Left lobe of liver (tissue), 2 donors: ENCODE data around the gene DCUN1D3. TPM values are rescaled to one million over a fixed set of nuclear protein-coding genes. Genes with fewer than 3 reads are reported as not detected.
"Not testable (repeated sequence)": the region's sequence is repeated elsewhere in the genome, so short reads cannot be mapped to it uniquely, and the experiment has no call there.

Experiments used
- ATAC-seq: fragments of 200-7000 bp; cut with Tn5 transposase; one replicate; pipeline ENCODE4 v1.9.1; 2020; ENCODE audit warnings: mild to moderate bottlenecking, moderate library complexity
- DNase-seq: peaks from one replicate; pipeline ENCODE4 v3.0.0-alpha.2; 2020; ENCODE audit warnings: low spot score
- total RNA-seq: library from RNA; stranded (reverse); gene quantifications from one replicate; pipeline ENCODE4 v1.2.1, GENCODE V29; 2021
- donor health status: DM: no; HTN: no; CAD: no; lungs with moderate emphysema.
- donor health status: DM: no; HTN: yes; CAD: no.

Gene DCUN1D3
- total RNA-seq, 1 donor from 2014 or later, result 15.0 TPM

DNA sequence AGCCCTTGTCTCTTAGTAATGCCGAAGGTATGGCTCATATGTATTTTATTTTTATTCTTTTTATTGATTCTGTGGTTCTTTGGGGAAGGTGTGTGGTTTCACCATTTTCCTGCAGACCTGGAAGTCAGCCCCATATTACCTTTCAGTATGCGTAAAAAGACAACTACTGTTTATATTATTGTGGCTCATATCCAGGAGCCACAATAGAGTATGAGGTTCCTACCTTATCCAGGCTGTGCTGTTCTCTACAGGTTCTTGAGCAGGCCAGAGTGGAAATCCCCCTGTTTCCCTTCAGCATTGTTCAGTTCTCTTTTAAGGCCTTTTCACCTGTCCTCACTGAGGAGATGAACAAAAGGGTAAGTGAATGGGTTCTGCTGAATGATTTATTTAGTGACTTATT is 60.7 kb downstream of the DCUN1D3 start:
- no peak for DNase-seq
- no peak for ATAC-seq

DNA sequence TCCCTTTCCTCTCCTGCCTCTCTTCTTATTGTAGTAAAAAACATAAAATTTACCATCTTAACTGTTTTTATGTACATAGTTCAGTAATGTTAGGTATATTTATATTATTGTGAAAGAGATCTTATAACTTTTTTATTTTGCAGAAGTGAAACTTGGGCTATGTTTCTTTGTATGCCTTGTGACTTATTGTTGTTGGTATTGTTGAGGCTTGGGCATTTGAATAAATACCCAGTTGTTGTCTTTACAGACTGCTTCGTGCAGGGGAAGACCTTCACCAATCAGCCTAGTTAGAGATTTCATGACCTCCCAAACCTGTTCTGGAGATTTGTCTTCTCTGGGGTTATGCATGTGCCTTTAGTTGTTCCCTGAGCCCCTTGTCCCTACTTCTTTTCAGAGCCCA is 61.9 kb downstream of the DCUN1D3 start:
- DNase-seq, result no peak
- ATAC-seq, result no peak

DNA sequence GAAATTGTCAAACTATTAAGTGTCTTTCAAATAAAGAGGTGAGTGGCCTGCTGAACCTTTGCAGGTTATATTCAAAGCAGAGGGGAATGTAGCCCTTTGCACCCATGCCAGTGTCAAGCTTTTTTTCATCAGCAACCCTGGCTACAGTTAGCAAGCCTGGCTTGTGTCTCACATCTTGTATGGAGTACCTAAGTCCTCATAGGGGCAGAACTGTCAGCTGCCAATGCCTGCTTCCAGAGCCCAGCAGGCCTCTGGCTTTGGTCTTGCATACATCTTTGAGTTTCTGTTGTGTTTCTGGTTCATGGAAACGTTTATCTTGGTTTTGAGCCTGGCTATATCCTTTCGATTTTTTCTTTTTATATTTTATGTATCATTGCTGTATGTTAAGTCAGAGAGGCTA is 67.1 kb downstream of the DCUN1D3 start:
- DNase-seq (no peak), ATAC-seq (no peak)

DNA sequence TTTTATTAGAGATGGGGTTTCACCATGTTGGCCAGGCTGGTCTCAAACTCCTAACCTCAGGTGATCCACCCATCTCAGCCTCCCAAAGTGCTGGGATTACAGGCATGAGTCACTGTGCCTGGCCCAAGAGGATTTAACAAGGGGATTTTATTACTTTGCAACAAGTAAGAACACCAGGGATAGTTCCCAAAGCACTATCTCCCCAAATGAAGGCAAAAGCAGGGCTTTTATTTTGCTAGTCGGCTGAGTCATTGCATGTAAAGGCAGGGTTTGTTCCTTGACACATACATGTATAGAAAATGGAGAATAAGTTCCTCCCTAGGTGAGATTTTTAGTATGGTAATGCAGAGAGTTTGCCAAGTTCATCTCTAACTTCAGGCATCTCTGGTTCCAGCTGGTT is 69.8 kb downstream of the DCUN1D3 start:
- ATAC-seq, result no peak
- DNase-seq, result no peak

DNA sequence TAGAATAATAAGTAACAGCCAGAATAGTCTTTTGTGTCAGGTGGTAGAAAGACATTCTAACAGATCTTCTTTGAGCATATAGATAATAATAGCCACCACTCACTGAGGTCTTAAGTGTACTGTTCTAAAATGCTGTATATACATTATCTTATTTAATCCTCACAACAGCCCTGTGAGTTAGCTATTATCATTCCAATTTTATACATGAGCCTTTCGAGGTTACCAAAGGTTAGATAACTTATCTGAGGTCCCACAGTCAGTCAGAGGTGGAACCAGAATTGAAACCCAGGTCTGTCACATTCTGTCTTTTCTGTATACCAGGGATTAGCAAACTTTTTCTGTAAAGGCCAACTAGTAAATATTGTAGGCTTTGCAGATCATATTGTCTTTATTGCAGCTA is 70.6 kb downstream of the DCUN1D3 start:
- no peak for DNase-seq
- no peak for ATAC-seq

DNA sequence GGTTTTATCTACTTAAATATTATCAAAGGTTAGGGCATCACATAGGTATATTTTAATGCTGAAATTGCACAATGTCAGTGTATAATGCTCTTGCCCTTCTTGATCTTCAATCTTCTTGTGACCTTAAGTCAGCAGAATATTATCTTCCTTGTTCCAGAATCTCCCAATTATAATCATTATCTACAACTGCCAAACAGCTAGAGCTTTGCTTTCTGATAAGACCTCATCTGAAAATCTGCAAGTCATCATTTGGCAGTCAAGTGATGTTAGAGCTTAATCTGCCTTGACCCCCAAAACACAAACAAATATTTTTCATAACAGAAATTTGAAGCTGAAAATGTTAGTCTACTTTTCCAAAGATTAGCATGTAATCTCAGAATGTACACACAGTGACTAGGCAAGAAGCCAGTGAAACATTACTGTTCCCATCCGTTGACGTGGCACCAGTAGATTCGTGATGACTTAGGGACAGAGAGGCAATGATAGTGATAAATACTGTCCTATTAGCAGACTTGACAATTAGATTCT is 74.1 kb downstream of the DCUN1D3 start:
- DNase-seq, result no peak
- peak; percentile 42 for ATAC-seq

DNA sequence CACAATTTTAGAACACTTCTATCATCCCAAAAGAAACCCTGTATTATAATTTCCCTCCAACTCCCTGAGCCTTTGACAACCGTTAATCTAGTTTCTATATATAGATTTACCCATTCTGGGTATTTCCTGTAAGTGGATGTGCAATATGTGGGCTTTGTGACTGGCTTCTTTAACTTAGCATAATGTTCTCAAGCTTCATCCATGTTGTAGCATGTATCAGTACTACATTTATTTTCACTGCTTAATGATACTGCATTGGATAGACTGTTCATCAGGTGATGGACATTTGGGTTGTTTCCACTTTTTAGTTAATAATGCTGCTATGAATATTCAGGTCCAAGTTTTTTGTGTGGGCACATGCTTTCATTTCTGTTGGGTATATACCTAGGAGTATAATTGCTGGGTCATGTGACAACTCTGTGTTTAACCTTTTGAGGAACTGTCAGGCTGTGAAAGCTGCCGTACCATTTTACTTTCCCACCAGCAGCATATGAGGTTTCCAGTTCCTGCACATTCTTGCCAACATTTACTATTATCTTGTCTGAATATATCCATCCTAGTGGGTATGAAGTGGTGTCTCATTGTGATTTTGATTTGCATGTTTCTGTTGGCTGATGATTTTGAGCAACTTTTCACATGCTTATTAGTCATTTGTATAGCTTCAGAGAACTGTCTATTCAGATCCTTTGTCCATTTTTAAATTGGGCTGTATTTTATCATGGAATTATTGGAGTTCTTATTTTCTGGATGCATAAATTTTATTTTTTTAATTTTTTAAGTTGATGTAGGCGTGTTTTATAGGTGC is 77.4 kb downstream of the DCUN1D3 start:
- ATAC-seq (no peak), DNase-seq (no peak)

DNA sequence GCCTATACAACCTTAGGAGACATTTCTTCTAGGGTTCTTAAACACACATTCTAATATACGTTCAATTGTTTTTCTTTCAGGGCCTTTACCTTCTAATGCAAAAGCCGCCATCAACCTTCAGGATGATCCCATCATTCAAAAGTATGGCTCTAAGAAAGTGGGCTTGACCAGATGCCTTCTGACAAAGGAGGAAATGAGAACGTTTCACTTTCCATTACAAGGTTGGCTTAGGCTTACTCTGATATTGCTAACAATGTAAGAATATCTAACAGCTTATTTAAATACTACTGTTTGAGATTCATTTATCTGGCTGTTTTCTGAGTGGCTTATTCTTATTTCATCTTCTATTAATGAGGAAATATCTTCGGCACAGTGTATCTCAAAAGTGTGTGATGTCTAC is 78.5 kb downstream of the DCUN1D3 start:
- no peak for ATAC-seq
- no peak for DNase-seq

DNA sequence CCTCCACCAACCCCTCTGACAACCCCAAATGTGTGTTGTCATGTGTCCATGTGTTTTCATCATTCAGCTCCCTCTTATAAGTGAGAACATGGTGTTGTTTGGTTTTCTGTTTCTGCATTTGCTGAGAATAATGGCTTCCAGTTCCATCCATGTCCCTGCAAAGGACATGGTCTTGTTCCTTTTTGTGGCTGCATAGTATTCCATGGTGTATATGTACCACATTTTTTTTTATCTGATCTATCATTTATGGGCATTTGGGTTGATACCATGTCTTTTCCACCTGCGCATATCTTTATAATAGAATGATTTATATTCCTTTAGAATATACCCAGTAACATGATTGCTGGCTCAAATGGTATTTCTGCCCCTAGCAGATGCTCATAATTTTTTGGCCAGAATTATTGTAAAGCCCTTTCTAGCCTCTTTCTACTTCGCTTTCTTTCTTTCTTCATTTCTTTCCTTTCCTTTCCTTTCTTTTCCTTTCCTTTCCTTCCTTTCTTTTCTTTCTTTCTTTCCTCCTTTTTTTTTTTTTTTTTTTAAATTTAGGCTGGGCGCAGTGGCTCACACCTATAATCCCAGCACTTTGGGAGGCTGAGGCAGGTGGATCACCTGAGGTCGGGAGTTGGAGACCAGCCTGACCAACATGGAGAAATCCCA is 81.1 kb downstream of the DCUN1D3 start:
- no peak for ATAC-seq
- no peak for DNase-seq

DNA sequence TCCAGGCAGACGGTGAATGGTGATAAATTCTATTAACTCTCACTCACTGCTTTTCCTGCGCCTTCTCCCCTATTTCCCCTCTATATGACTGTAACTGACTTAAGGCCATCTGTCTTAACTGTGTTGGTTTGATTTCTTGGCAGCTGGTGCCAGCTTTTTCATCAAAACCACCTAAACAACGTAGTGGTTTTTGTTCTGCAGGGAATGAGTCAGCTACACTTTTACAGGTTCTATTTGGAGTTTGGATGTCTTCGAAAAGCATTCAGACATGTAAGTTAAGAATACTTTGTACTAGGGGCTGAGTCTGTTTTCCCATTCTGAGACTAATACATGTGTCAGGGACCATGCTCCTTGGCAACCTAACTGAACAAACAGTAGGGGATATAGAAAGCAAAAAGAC is 85.4 kb downstream of the DCUN1D3 start:
- ATAC-seq, result no peak
- no peak for DNase-seq

DNA sequence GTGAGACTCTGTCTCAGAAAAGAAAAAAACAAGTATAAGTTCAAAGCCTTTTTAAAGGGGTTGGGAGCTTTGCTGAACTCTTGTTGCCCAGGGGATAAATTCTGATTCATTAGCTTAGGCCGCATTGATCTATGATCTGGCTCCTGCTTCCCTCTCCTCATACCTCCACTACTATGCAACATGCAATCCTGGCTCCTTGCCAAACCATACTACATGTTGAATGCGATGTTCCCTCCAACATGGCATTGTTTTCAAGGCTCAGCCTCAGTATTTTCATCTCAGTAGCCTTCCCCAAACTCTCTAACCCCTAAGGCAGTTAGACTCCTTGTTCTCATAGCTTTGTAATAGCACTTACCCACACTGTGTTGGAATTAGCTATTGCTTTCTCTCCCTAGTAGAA is 87.6 kb downstream of the DCUN1D3 start:
- DNase-seq (no peak), ATAC-seq (no peak)

DNA sequence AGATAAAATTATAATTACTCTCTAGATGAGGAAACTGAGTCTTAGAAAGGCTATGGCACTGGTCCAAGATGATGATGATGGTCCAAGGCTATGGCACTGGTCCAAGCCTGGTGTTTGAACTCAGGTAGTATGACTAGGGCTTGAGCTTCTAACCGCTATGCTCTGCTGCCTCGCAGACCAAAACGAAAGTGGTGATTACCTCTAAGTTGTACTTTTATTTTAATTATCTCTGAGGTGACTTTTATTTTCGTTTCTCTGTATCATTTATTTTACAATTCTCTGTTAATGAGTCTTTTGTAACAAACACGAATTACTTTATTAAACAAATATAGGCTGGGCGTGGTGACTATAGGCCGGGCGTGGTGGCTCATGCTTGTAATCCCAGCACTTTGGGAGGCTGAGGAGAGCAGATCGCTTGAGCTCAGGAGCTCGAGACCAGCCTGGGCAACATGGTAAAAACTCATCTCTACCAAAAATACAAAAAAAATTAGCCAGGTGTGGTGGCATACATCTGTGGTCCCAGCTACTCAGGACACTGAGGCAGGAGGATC is 88.2 kb downstream of the DCUN1D3 start:
- DNase-seq (no peak), ATAC-seq (no peak)

DNA sequence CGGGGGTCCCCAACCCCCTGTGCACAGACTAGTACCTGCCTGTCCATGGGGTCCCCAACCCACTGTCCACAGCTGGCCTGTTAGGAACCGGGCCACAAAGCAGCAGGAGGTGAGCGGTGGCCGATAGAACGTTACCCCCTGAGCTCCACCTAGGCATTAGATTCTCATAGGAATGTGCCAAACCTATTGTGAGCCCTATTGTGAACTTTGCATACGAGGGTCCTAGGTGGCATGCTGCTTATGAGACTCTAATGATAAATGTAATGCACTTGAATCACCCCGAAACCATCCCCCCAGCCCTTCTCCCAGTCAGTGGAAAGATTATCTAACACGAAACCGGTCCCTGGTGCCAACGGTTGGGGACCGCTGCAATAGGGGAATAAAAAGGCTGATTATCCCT is 92.3 kb downstream of the DCUN1D3 start:
- DNase-seq, result no peak
- ATAC-seq, result no peak

DNA sequence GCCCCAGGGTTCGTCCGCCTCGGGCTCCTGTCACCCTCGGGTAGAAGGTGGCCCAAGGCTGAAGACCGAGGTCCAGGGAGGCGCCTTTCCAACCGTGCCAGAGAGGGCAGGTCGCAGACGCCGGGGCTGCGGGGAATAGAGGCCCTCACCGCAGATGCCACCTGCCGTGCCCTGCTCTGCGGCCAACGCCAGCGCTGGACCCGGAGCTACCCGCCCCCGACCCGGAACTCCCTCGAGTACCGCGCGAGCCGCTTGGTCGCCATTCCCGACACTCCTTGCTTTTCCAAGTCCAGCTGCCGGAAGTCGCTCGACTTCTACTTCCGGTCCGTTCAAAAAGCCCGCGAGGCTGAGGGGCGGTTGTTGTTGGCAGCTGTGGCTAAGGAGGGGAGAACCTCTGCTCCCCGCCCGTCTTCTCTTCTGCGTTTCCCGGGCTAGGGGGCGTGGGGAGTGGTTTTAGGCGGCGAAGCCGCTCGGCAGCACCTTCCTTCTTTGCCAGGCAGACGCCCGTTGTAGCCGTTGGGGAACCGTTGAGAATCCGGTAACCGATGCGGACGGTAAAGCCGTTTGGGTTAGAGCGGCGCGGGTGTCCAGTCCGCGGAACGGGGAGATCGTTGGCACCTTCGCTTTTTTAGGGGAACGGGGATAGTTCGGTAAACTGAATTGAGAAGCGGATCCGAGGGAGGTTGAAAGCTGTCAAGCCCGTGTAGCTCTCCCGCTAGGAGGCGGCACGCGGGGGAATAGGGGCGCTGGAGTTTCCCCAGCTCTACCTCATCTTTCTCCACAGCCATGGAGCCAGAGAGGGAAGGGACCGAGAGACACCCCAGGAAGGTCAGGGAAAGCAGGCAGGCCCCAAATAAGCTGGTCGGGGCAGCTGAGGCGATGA is 93.7 kb downstream of the DCUN1D3 start, which contains the start of the genes ERI2 and REXO5:
TSS of gene ERI2 (minus strand) at position 305 of the 883 bp plus-strand sequence. CDS start at position 263, 42 bp downstream.
TSS of gene REXO5 (plus strand) at position 360 of the 883 bp plus-strand sequence. CDS start at position 787, 427 bp downstream.
- DNase-seq (peak; percentile 93), ATAC-seq (peak; percentile 90)

DNA sequence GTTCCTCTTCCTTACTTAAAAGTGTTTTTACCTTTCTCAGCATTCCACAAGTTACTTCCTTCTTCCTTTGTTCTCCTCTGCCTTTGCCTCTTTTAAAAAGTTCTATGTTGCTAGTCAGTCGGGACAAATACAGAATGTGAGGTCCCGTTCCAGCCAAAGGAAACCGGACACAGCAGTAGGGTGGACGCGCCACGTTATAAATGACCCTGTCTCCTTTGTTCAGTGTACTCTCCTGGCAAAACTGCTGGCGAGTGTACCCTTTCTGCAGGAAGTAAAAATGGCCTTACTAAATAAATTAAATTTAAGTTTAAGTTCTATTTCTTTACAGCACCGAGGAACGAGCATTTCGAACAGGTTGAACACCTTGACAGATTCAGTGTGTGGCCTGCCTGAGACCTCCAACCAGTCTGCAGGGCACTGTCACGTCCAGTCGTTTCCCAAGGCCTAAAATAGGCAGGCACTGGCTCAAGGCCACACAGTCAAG is 94.4 kb downstream of the DCUN1D3 start:
- not testable (repeated sequence) for DNase-seq
- peak; percentile 5 for ATAC-seq

Other genes starting within 250 kb of the DCUN1D3 start
- 14.2 TPM for gene ACSM1, start 202.7 kb downstream of the DCUN1D3 start, total RNA-seq
- gene THUMPD1, start 158.5 kb downstream of the DCUN1D3 start, total RNA-seq, result 13.1 TPM
- gene ACSM3, start 136.3 kb downstream of the DCUN1D3 start, total RNA-seq, result 70.8 TPM
- gene ERI2, start 93.9 kb downstream of the DCUN1D3 start, total RNA-seq, result 15.6 TPM
- 1.7 TPM for gene REXO5, start 93.8 kb downstream of the DCUN1D3 start, total RNA-seq
- gene LYRM1, start 413 bp upstream of the DCUN1D3 start, total RNA-seq, result 33.9 TPM